HepG2 (cell line): ENCODE results near the gene TBC1D20. TPM values are rescaled to one million over a fixed set of nuclear protein-coding genes. Genes with fewer than 3 reads are reported as not detected.

Experiments
- CEBPB ChIP-seq: IDR thresholded peaks from 2 replicates; pipeline ENCODE4 v1.6.1; 2011; ENCODE audit warnings: low read depth, low read length, improper control_type of control experiment, borderline replicate concordance
- CENPBD1 ChIP-seq: sonication (generic); formaldehyde crosslinking; IDR thresholded peaks from 2 replicates; pipeline ENCODE4 v1.8.0; 2022; ENCODE audit warnings: missing genetic modification reagents, low read depth, mild to moderate bottlenecking, borderline replicate concordance
- DPF2 ChIP-seq: sonication (generic); formaldehyde crosslinking; IDR thresholded peaks from 2 replicates; pipeline ENCODE4 v1.4.0; 2020; ENCODE audit warnings: mild to moderate bottlenecking, low read depth, missing genetic modification reagents, borderline replicate concordance
- HNRNPH1 ChIP-seq: fragments of 200-400 bp; formaldehyde crosslinking; optimal IDR thresholded peaks from 2 replicates; pipeline ENCODE3; 2017; ENCODE audit warnings: mild to moderate bottlenecking, low read depth, low read length
- HNRNPUL1 ChIP-seq: fragments of 200-400 bp; formaldehyde crosslinking; IDR thresholded peaks from 2 replicates; pipeline ENCODE4 v1.6.1; 2017; ENCODE audit warnings: low read depth, mild to moderate bottlenecking, low read length, moderate library complexity
- MAFF ChIP-seq: IDR thresholded peaks from 2 replicates; pipeline ENCODE4 v1.6.1; 2011; ENCODE audit warnings: low read depth, low read length, improper control_type of control experiment
- MEIS2 ChIP-seq: sonication (generic); formaldehyde crosslinking; IDR thresholded peaks from 2 replicates; pipeline ENCODE4 v1.9.0; 2021; ENCODE audit warnings: mild to moderate bottlenecking, missing genetic modification reagents
- PAF1 ChIP-seq: IDR thresholded peaks from 2 replicates; pipeline ENCODE4 v1.6.1; 2016; ENCODE audit warnings: missing genetic modification reagents, missing compliant biosample characterization
- SALL1 ChIP-seq: sonication (generic); formaldehyde crosslinking; IDR thresholded peaks from 2 replicates; pipeline ENCODE4 v1.8.0; 2022; ENCODE audit warnings: mild to moderate bottlenecking, missing genetic modification reagents
- ZFP36L2 ChIP-seq: sonication (generic); formaldehyde crosslinking; IDR thresholded peaks from 2 replicates; pipeline ENCODE4 v1.4.0; 2020; ENCODE audit warnings: missing genetic modification reagents
- ZNF407 ChIP-seq: sonication (generic); formaldehyde crosslinking; IDR thresholded peaks from one replicate; pipeline ENCODE4 v1.5.1; 2020; ENCODE audit warnings: mild to moderate bottlenecking, missing genetic modification reagents; ENCODE audit errors: not compliant biosample characterization
- ZNF609 ChIP-seq: sonication (generic); formaldehyde crosslinking; IDR thresholded peaks from 2 replicates; pipeline ENCODE4 v1.4.0; 2020; ENCODE audit warnings: mild to moderate bottlenecking, missing genetic modification reagents, borderline replicate concordance
- ZNF678 ChIP-seq: sonication (generic); formaldehyde crosslinking; IDR thresholded peaks from 2 replicates; pipeline ENCODE4 v1.4.0; 2020; ENCODE audit warnings: mild to moderate bottlenecking, missing genetic modification reagents
- polyA plus RNA-seq, 8 experiments: library from polyadenylated mRNA; depleted of rRNA in 3 of 8; stranded (reverse) in 7 of 8; unstranded in 1 of 8; fragments of >200 nt; fragmentation: Illumina TruSeq in 4 of 8; extraction: Trizol in 4 of 8; gene quantifications; 2 replicates each; pipeline versions ENCODE4 v1.2.1 to v1.2.3, GENCODE V29; 2011 to 2016; ENCODE audit warnings: low read depth in 4 of 8, missing spikeins in 1 of 8, mixed read lengths in 1 of 8; ENCODE audit not compliant: insufficient read depth in 1 of 8
- total RNA-seq, 5 experiments: library from RNA; depleted of rRNA; stranded (reverse); fragments of >200 nt; fragmentation: Illumina TruSeq; extraction: Trizol; gene quantifications; 2 replicates each; pipeline ENCODE4 v1.2.3, GENCODE V29; 2016; ENCODE audit warnings: low read depth in 1 of 5

Gene TBC1D20
- total and polyA plus RNA-seq, 2 of the 13 experiments (the other 11 are each of a cell fraction or from before 2014, with no cell fraction given): 36.6 to 47.1 TPM

GRCh38 chr20:419556-420165, 42.7 kb downstream of the TBC1D20 start (continued):
- TF ChIP-seq ZNF609 (CRISPR knock-in tag): peak; percentile 36; the same call in 1 of the 2 replicates
- no peak for TF ChIP-seq HNRNPH1
- TF ChIP-seq HNRNPUL1: no peak
- no peak for TF ChIP-seq SALL1 (CRISPR knock-in tag)
- TF ChIP-seq CEBPB: no peak
- no peak for TF ChIP-seq MAFF
- no peak for TF ChIP-seq ZNF407 (CRISPR knock-in tag)
- 0 out of 2 replicates have a peak, but pooled peaks have one; percentile 40 for TF ChIP-seq ZNF678
- TF ChIP-seq DPF2 (CRISPR knock-in tag): 0 out of 2 replicates have a peak, but pooled peaks have one; percentile 17
- no peak for TF ChIP-seq MEIS2
- 0 out of 2 replicates have a peak, but pooled peaks have one; percentile 19 for TF ChIP-seq PAF1 (CRISPR knock-in tag)
- TF ChIP-seq CENPBD1 (CRISPR knock-in tag): no peak
- no peak for TF ChIP-seq ZFP36L2
